ENCODE measurements around the gene SLC16A4. TPM values are rescaled to one million over a fixed set of nuclear protein-coding genes. Genes with fewer than 3 reads are reported as not detected.

Gene SLC16A4
- total RNA-seq, 4 donors from 2014 or later = 1.2 to 3.5 (median 2.9) TPM

- intact Hi-C loops (cut with DNase I; ENCODE audit: low total_unique reads) = no loop called here
- TF ChIP-seq POLR2A (IDR thresholded peaks at IDR 0.05) (no peak), CTCF (IDR thresholded peaks at IDR 0.05 in 4 of 5, conservative IDR thresholded peaks at IDR 0.05 in 1 of 5) (no peak)
- peak overlapping the region; percentile 12 to 88 (median 36) for H3K4me3 ChIP-seq
- in situ Hi-C loops (cut with MboI; ENCODE audit: low sequenced_read_pairs in 4 of 4) = loop anchor here in 3 of 4 donors (5.0 to 25.0 kb wide), 3 partner anchors 60 to 305 kb away; partner anchors contain the start of genes LAMTOR5 (in 1 of the 3) and STRIP1 (in 1 of the 3)
- peaks cover 0 to 10% of the 10 kb centered on the region in 2 donors for H3K36me3 ChIP-seq
- peak overlapping the region; percentile 93 to 99 (median 96) for H3K27ac ChIP-seq
- ATAC-seq (no peak), DNase-seq (peak in 1 of 2 donors; percentile 25)
- H3K9me3 ChIP-seq = no peaks in the 10 kb centered on the region
- peaks cover 69 to 74% of the 10 kb centered on the region in 2 donors for H3K4me1 ChIP-seq
- no peaks in the 10 kb centered on the region for H3K27me3 ChIP-seq
Measured at GRCh38 chr1:110341872-110342331, 48.9 kb downstream of the SLC16A4 start.

- in situ Hi-C loops (cut with MboI; ENCODE audit: low sequenced_read_pairs in 4 of 4) = loop anchor here in 3 of 4 donors (5.0 to 25.0 kb wide), 3 partner anchors 61 to 304 kb away; partner anchors contain the start of genes LAMTOR5 (in 1 of the 3) and STRIP1 (in 1 of the 3)
- Histone ChIP-seq H3K4me3 (peak overlapping the region in 3 of 4 donors; percentile 78 to 88 (median 80)), H3K4me1 (peaks cover 69% of the 10 kb centered on the region in 2 donors), H3K27ac (peak overlapping the region; percentile 93 to 99 (median 96)), H3K27me3 (no peaks in the 10 kb centered on the region), H3K9me3 (no peaks in the 10 kb centered on the region), H3K36me3 (peaks cover 0 to 5% of the 10 kb centered on the region in 2 donors)
- intact Hi-C loops (cut with DNase I; ENCODE audit: low total_unique reads) = no loop called here
- TF ChIP-seq CTCF (IDR thresholded peaks at IDR 0.05 in 4 of 5, conservative IDR thresholded peaks at IDR 0.05 in 1 of 5) (no peak), POLR2A (IDR thresholded peaks at IDR 0.05) (no peak)
- no peak for DNase-seq
- no peak for ATAC-seq
Measured at GRCh38 chr1:110341146-110341871, 49.5 kb downstream of the SLC16A4 start.

GRCh38 chr1:110340207-110340468 is 50.7 kb downstream of the SLC16A4 start:
- TF ChIP-seq POLR2A (IDR thresholded peaks at IDR 0.05) (peak in 1 of 2 donors; percentile 11), CTCF (IDR thresholded peaks at IDR 0.05 in 4 of 5, conservative IDR thresholded peaks at IDR 0.05 in 1 of 5) (no peak)
- Histone ChIP-seq H3K9me3 (no peaks in the 10 kb centered on the region), H3K4me3 (peak overlapping the region; percentile 78 to 88 (median 80)), H3K4me1 (peaks cover 57 to 63% of the 10 kb centered on the region in 2 donors), H3K36me3 (peaks cover 0 to 5% of the 10 kb centered on the region in 2 donors), H3K27ac (peak overlapping the region; percentile 93 to 99 (median 96)), H3K27me3 (no peaks in the 10 kb centered on the region)
- ATAC-seq = no peak
- intact Hi-C loops (cut with DNase I; ENCODE audit: low total_unique reads) (no loop called here), in situ Hi-C loops (cut with MboI; ENCODE audit: low sequenced_read_pairs in 4 of 4) (loop anchor here in 3 of 4 donors (5.0 to 25.0 kb wide), 3 partner anchors 62 to 303 kb away; partner anchors contain the start of genes LAMTOR5 (in 1 of the 3) and STRIP1 (in 1 of the 3))
- DNase-seq = no peak

GRCh38 chr1:110339407-110340206 is 51.2 kb downstream of the SLC16A4 start:
- ATAC-seq (peak; percentile 7), DNase-seq (peak; percentile 38 to 59)
- no peaks in the 10 kb centered on the region for H3K27me3 ChIP-seq
- in situ Hi-C loops (cut with MboI; ENCODE audit: low sequenced_read_pairs in 4 of 4) = loop anchor here (5.0 to 25.0 kb wide), 6 partner anchors 63 to 302 kb away; partner anchors contain the start of genes LAMTOR5 (in 2 of the 4) and STRIP1 (in 1 of the 4)
- intact Hi-C loops (cut with DNase I; ENCODE audit: low total_unique reads) = loop anchor here (2.0 to 10.0 kb wide), 2 partner anchors 67 to 345 kb away; partner anchors contain the start of gene LAMTOR5
- no peaks in the 10 kb centered on the region for H3K9me3 ChIP-seq
- peaks cover 0 to 5% of the 10 kb centered on the region in 2 donors for H3K36me3 ChIP-seq
- peak overlapping the region; percentile 93 to 99 (median 96) for H3K27ac ChIP-seq
- peaks cover 52 to 58% of the 10 kb centered on the region in 2 donors for H3K4me1 ChIP-seq
- TF ChIP-seq POLR2A (IDR thresholded peaks at IDR 0.05) (peak; percentile 95 to 97), CTCF (IDR thresholded peaks at IDR 0.05 in 4 of 5, conservative IDR thresholded peaks at IDR 0.05 in 1 of 5) (peak; percentile 61 to 94 (median 66))
- peak overlapping the region; percentile 78 to 88 (median 80) for H3K4me3 ChIP-seq

Measured in gastrocnemius medialis (tissue), 4 donors.